ENCODE results near the gene PLA2G2F. TPM values are rescaled to one million over a fixed set of nuclear protein-coding genes. Genes with fewer than 3 reads are reported as not detected.
A peak's percentile ranks its signal among the peaks of the same experiment; 100 is the strongest.

PLA2G2F gene
- total RNA-seq, 1 donor from 2014 or later, result not detected

DNA sequence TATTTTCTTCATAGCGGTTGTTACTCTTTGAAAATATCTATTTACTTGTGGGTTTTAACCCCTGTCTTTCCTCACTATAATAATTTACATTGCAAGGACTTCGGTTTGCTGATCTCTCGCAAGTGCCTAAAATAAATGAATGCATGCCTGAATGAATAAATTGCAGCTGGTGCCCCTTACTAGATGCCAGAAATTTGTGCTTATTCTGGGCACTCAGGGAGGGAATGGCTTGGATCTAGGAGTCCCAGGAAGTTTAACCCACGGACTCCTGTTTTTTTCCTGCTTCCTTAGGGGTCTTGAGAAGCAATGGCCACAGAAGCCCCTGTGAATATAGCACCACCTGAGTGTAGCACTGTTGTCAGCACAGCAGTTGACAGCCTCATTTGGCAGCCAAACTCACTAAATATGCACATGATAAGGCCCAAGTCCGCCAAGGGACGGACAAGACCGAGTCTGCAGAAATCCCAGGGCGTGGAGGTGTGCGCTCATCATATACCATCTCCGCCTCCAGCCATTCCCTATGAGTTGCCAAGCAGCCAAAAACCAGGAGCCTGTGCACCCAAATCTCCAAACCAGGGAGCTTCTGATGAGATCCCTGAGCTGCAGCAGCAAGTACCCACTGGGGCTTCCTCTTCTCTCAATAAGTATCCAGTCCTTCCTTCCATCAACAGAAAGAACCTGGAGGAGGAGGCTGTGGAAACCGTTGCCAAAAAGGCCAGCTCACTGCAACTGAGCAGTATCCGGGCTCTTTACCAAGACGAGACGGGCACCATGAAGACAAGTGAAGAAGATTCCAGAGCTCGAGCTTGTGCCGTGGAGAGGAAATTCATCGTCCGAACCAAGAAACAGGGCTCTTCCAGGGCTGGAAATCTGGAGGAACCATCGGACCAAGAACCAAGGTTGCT lies 51.4 kb downstream of the PLA2G2F start:
- no peak overlapping the region for H3K27ac Mint-ChIP-seq
- no peak overlapping the region for H3K4me3 Mint-ChIP-seq
- no peak for DNase-seq
- no peaks in the 10 kb centered on the region for H3K9me3 Mint-ChIP-seq
- intact Hi-C loops (cut with micrococcal nuclease), result no loop called here
- peaks cover 45% of the 10 kb centered on the region for H3K27me3 Mint-ChIP-seq
- H3K36me3 Mint-ChIP-seq (ENCODE audit: low read depth), result peaks cover 3% of the 10 kb centered on the region
- H3K4me1 Mint-ChIP-seq, result peaks cover 37% of the 10 kb centered on the region

DNA sequence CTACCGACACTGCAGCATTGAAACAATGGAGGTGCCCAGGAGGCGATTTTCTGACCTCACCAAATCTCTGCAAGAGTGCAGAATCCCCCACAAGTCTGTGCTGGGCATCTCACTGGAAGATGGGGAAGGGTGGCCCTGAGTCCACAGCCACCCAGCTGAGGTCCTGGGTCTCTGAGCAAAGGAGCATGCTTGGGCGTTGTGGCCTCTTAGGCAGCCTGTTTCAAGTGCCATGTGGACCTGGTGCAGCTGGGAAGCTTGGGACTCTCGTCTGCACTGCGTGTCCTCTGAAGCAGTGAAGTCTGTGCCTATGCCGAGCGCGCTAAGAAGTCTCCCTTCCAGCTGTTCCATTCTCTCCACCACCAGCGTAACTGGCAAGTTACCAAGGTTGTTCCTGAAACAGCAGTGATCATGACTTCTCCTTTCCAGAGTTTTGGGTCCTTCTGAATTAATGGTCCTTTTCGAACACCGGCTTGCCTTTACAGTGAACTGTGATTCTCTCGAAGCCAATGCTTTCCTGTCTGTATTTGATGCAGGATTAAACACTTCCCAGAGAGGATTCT lies 52.2 kb downstream of the PLA2G2F start:
- Mint-ChIP-seq H3K27me3 (peaks cover 45% of the 10 kb centered on the region), H3K4me3 (no peak overlapping the region), H3K4me1 (peaks cover 36% of the 10 kb centered on the region), H3K36me3 (ENCODE audit: low read depth) (peaks cover 3% of the 10 kb centered on the region), H3K9me3 (no peaks in the 10 kb centered on the region), H3K27ac (no peak overlapping the region)
- intact Hi-C loops (cut with micrococcal nuclease), result no loop called here
- no peak for DNase-seq

DNA sequence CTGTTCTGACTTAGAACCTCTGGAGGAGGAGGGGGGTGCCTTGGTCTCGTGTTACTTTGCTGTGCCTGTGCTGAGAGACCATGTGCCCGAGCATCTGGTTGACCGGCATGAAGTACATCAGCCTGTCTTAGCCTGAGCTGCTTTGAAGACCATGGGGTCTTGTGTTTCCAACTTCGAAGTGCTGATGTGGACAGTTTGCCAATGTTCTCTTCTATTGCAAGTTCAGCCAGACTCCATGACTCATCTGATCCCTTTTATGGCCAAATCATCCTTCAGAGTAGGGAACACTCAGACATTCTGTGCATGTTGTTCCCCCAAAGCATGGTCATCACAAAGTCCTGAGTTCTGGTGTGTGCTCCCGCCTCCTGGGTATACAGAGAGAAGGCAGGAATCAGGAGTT lies 53.2 kb downstream of the PLA2G2F start:
- intact Hi-C loops (cut with micrococcal nuclease), result no loop called here
- H3K4me1 Mint-ChIP-seq, result peaks cover 27% of the 10 kb centered on the region
- no peak overlapping the region for H3K27ac Mint-ChIP-seq
- peaks cover 47% of the 10 kb centered on the region for H3K27me3 Mint-ChIP-seq
- H3K36me3 Mint-ChIP-seq (ENCODE audit: low read depth), result peaks cover 3% of the 10 kb centered on the region
- no peak overlapping the region for H3K4me3 Mint-ChIP-seq
- no peak for DNase-seq
- no peaks in the 10 kb centered on the region for H3K9me3 Mint-ChIP-seq

- no peak overlapping the region for H3K27ac Mint-ChIP-seq
Observed at GRCh38 chr1:20192871-20193411, 53.8 kb downstream of the PLA2G2F start.

DNA sequence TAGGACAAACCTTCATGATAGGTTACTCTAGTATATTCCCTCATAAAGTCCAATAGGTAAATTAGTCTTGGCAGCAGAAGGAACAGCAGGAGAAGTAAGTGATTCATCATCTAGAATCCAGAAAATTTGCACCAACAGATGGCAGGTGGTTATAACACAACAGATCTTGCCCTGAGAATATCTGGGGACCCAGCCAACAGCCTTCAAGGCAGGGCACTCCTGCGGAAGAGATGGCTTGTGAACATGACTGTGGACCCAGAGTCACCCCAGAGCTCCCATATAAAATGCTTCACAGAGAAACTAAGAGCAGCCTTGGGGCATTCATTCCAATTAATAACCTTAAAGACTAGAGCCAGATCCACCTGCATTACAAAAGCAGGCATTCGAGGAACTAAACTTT lies 55.1 kb downstream of the PLA2G2F start:
- Mint-ChIP-seq H3K27ac (no peak overlapping the region), H3K4me3 (no peak overlapping the region), H3K36me3 (ENCODE audit: low read depth) (no peaks in the 10 kb centered on the region), H3K27me3 (peaks cover 46% of the 10 kb centered on the region), H3K9me3 (no peaks in the 10 kb centered on the region), H3K4me1 (peaks cover 9% of the 10 kb centered on the region)
- intact Hi-C loops (cut with micrococcal nuclease), result loop anchor here (2.0 kb wide), 1 partner anchor 275 kb away; no protein-coding TSS in a partner anchor
- DNase-seq, result no peak

More at GRCh38 chr1:20192871-20193411, 53.8 kb downstream of the PLA2G2F start:
- Mint-ChIP-seq H3K4me1 (peaks cover 22% of the 10 kb centered on the region), H3K36me3 (ENCODE audit: low read depth) (peaks cover 2% of the 10 kb centered on the region), H3K9me3 (no peaks in the 10 kb centered on the region), H3K27me3 (peaks cover 48% of the 10 kb centered on the region), H3K4me3 (no peak overlapping the region)
- intact Hi-C loops (cut with micrococcal nuclease), result no loop called here
- DNase-seq, result no peak

DNA sequence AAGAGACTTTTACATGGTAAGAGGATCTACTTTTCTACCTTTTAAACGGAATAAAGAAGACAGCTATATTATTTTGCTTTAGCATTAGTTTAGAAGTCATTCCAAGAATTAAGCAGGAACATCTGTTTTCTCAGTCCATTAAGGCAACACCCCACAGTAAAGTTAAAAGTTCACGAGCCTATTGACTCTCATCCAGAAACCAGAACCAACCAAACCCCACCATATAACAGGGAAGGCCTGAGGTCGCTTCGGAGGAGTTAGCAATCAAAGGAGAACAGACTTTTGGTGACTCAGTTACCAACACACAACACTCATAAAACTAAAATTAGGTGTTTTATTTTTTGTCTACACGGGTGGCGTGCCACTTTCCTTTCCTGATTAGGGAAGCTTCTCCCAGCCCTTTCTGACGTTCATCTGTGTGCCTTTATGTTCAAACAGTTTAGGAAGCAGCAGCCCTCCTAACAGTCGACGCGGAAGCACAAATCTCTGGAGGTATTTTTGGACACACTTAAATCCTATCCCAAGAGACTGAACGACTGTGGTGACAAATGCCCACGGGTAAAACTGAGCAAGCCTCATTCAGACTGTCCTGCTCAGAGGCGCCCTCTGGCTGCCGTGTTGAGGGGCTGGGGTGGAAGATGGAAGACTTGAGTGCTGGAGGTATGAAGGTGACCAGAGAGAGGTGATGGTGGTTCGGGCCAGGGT lies 55.8 kb downstream of the PLA2G2F start:
- peak; percentile 93 for DNase-seq
- Mint-ChIP-seq H3K27me3 (peaks cover 45% of the 10 kb centered on the region), H3K9me3 (no peaks in the 10 kb centered on the region), H3K36me3 (ENCODE audit: low read depth) (no peaks in the 10 kb centered on the region), H3K4me1 (peaks cover 6% of the 10 kb centered on the region), H3K4me3 (no peak overlapping the region), H3K27ac (no peak overlapping the region)
- intact Hi-C loops (cut with micrococcal nuclease), result loop anchor here (1.0 to 2.0 kb wide), 3 partner anchors 30 to 276 kb away; no protein-coding TSS in a partner anchor

GRCh38 chr1:20195462-20195780 lies 56.3 kb downstream of the PLA2G2F start:
- intact Hi-C loops (cut with micrococcal nuclease), result loop anchor here (1.0 to 2.0 kb wide), 3 partner anchors 30 to 277 kb away; no protein-coding TSS in a partner anchor
- no peak overlapping the region for H3K4me3 Mint-ChIP-seq
- H3K27ac Mint-ChIP-seq, result no peak overlapping the region
- H3K9me3 Mint-ChIP-seq, result no peaks in the 10 kb centered on the region
- peaks cover 6% of the 10 kb centered on the region for H3K4me1 Mint-ChIP-seq
- H3K36me3 Mint-ChIP-seq (ENCODE audit: low read depth), result no peaks in the 10 kb centered on the region
- peaks cover 48% of the 10 kb centered on the region for H3K27me3 Mint-ChIP-seq
- no peak for DNase-seq

- Mint-ChIP-seq H3K36me3 (ENCODE audit: low read depth) (no peaks in the 10 kb centered on the region), H3K4me3 (no peak overlapping the region), H3K27me3 (peaks cover 56% of the 10 kb centered on the region), H3K9me3 (no peaks in the 10 kb centered on the region), H3K4me1 (peaks cover 4% of the 10 kb centered on the region), H3K27ac (no peak overlapping the region)
- DNase-seq, result no peak
- intact Hi-C loops (cut with micrococcal nuclease), result no loop called here
Observed at GRCh38 chr1:20197329-20197791, 58.2 kb downstream of the PLA2G2F start.

GRCh38 chr1:20198296-20198695 lies 59.2 kb downstream of the PLA2G2F start:
- Mint-ChIP-seq H3K27ac (no peak overlapping the region), H3K4me3 (no peak overlapping the region), H3K4me1 (peaks cover 4% of the 10 kb centered on the region), H3K36me3 (ENCODE audit: low read depth) (no peaks in the 10 kb centered on the region), H3K9me3 (no peaks in the 10 kb centered on the region), H3K27me3 (peaks cover 51% of the 10 kb centered on the region)
- DNase-seq, result no peak
- intact Hi-C loops (cut with micrococcal nuclease), result no loop called here

GRCh38 chr1:20198918-20199317 lies 59.8 kb downstream of the PLA2G2F start:
- Mint-ChIP-seq H3K4me3 (no peak overlapping the region), H3K27me3 (peaks cover 53% of the 10 kb centered on the region), H3K4me1 (peaks cover 4% of the 10 kb centered on the region), H3K36me3 (ENCODE audit: low read depth) (no peaks in the 10 kb centered on the region), H3K9me3 (no peaks in the 10 kb centered on the region), H3K27ac (no peak overlapping the region)
- DNase-seq, result no peak
- intact Hi-C loops (cut with micrococcal nuclease), result no loop called here

DNA sequence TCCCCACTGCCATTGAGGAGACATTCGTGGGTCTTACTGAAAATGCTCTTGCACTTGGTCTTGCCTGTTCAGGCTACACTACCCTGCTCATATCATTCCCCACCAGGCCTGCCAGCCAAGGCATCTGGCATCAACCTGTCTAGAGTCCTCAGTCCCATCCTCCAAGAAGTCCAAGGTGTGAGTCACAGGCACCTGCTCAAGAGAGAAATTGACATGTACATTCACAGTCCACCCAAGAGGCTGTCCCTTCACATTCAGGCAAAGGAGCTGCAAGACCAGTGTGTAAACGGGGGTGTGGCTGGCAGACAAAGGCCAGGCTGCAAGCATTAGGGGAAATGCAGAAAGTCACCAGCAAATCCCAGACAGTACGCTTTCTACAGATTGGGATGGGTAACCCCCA lies 60.3 kb downstream of the PLA2G2F start:
- Mint-ChIP-seq H3K27ac (no peak overlapping the region), H3K4me3 (no peak overlapping the region), H3K36me3 (ENCODE audit: low read depth) (no peaks in the 10 kb centered on the region), H3K9me3 (no peaks in the 10 kb centered on the region), H3K4me1 (peaks cover 4% of the 10 kb centered on the region), H3K27me3 (peaks cover 51% of the 10 kb centered on the region)
- intact Hi-C loops (cut with micrococcal nuclease), result no loop called here
- DNase-seq, result no peak

- H3K4me1 Mint-ChIP-seq, result peaks cover 4% of the 10 kb centered on the region
- no peak overlapping the region for H3K4me3 Mint-ChIP-seq
- H3K9me3 Mint-ChIP-seq, result no peaks in the 10 kb centered on the region
- no peak for DNase-seq
- no peak overlapping the region for H3K27ac Mint-ChIP-seq
- intact Hi-C loops (cut with micrococcal nuclease), result no loop called here
- no peaks in the 10 kb centered on the region for H3K36me3 Mint-ChIP-seq (ENCODE audit: low read depth)
- H3K27me3 Mint-ChIP-seq, result peaks cover 51% of the 10 kb centered on the region
Observed at GRCh38 chr1:20199840-20200239, 60.7 kb downstream of the PLA2G2F start.

All from activated CD4-positive, alpha-beta T cell treated with anti-CD3 and anti-CD28 coated beads, Interleukin-2, amount 10 ng/mL, durations not matched to agents 24 days and 14 days (primary cell).